GM12891 (cell line): ENCODE results near the gene SLITRK5.

ENCODE experiments used
- POLR2A ChIP-seq: IDR thresholded peaks from 2 replicates; pipeline ENCODE4 v1.6.1; 2011; ENCODE audit warnings: low read depth, low read length, control low read depth
- TAF1 ChIP-seq: IDR thresholded peaks from 2 replicates; pipeline ENCODE4 v1.6.1; 2011; ENCODE audit warnings: low read depth, low read length, control low read depth

- TF ChIP-seq TAF1 (no peak), POLR2A (no peak)
These were observed 9.7 kb upstream of the SLITRK5 start for GRCh38 chr13:87661471-87661870.
